Heart left ventricle (tissue), 16 donors: ENCODE results near the gene RBM20. TPM values are rescaled to one million over a fixed set of nuclear protein-coding genes. Genes with fewer than 3 reads are reported as not detected.
A peak's percentile ranks its signal among the peaks of the same experiment; 100 is the strongest.

Experiments used
- ATAC-seq, 4 donors: fragments of 200-7000 bp; cut with Tn5 transposase; one replicate each; pipeline ENCODE4 v1.9.1; 2020 to 2022; ENCODE audit warnings: moderate library complexity in 4 of 4, mild to moderate bottlenecking in 3 of 4, moderate number of reproducible peaks in 1 of 4
- DNase-seq, 5 donors: peaks; one replicate each; pipeline ENCODE4 v3.0.0-alpha.2; 2020
- H3K27ac ChIP-seq, 12 donors: fragments of 200-600 bp; sonication (generic) in 4 of 12; one replicate each; pipeline versions ENCODE4 v1.5.0 to v1.8.0; 2016 to 2022; ENCODE audit warnings: mild to moderate bottlenecking in 2 of 12
- H3K27me3 ChIP-seq, 9 donors: fragments of 200-600 bp; sonication (generic) in 2 of 9; one replicate each; pipeline versions ENCODE4 v1.5.1 to v1.8.0; 2016 to 2022; ENCODE audit warnings: mild to moderate bottlenecking in 3 of 9
- H3K36me3 ChIP-seq, 9 donors: fragments of 200-600 bp; sonication (generic) in 2 of 9; one replicate each; pipeline versions ENCODE4 v1.5.0 to v1.8.0; 2018 to 2022; ENCODE audit warnings: mild to moderate bottlenecking in 2 of 9
- H3K4me1 ChIP-seq, 12 donors: fragments of 200-600 bp; sonication (generic) in 4 of 12; one replicate each; pipeline versions ENCODE4 v1.5.0 to v1.8.0; 2016 to 2022; ENCODE audit warnings: mild to moderate bottlenecking in 3 of 12
- H3K4me3 ChIP-seq, 12 donors: fragments of 200-600 bp; sonication (generic) in 4 of 12; one replicate each; pipeline versions ENCODE4 v1.5.0 to v1.8.0; 2017 to 2022; ENCODE audit warnings: mild to moderate bottlenecking in 9 of 12, moderate library complexity in 4 of 12
- H3K9me3 ChIP-seq, 12 donors: fragments of 200-600 bp; sonication (generic) in 4 of 12; one replicate each; pipeline versions ENCODE4 v1.5.0 to v1.8.0; 2016 to 2022; ENCODE audit warnings: mild to moderate bottlenecking in 1 of 12
- CTCF ChIP-seq, 12 donors: fragments of 200-600 bp; sonication (generic) in 4 of 12; IDR thresholded peaks; one replicate each; pipeline versions ENCODE4 v1.5.0 to v1.8.0; 2018 to 2022; ENCODE audit warnings: antibody characterized with exemption in 12 of 12, mild to moderate bottlenecking in 5 of 12
- POLR2A ChIP-seq, 2 donors: fragments of 450-650 bp; IDR thresholded peaks; one replicate each; pipeline ENCODE4 v1.6.1; 2017; ENCODE audit warnings: antibody characterized with exemption in 2 of 2, mild to moderate bottlenecking in 2 of 2, moderate library complexity in 2 of 2
- whole genome bisulfite sequencing, 4 donors: extraction: QIAGEN DNeasy Blood & Tissue Kit in 2 of 4; methylation state at CpG; one replicate each; pipeline versions ENCODE4 v1.1.5 to v1.1.7; 2013 to 2018; 5-methylcytosine and 5-hydroxymethylcytosine counted together
- intact Hi-C, 10 donors: fragments of 100-400 bp; cut with DNase I; formaldehyde crosslinking; loops; one replicate each; pipeline versions ENCODE4 v1.11.1 to v1.14.2; 2022
- polyA plus RNA-seq, 2 donors: library from polyadenylated mRNA; stranded (reverse); fragments of 200-250 nt; gene quantifications; one replicate each; pipeline ENCODE4 v1.2.3, GENCODE V29; 2013
- total RNA-seq, 9 donors: library from RNA; depleted of rRNA in 2 of 9; stranded (reverse); fragments of >200 nt in 2 of 9; fragmentation: NEBNext Ultra II Directional in 3 of 9; extraction: Animal tissue kit (Norgen Biotek cat#: 25700) in 3 of 9; gene quantifications; one replicate each; pipeline versions ENCODE4 v1.1.0 to v1.2.4, GENCODE V29; 2016 to 2023
- donor health status: ischemic (EF 13 %, LVEDD 7.1; RV severe dilation, severe dysfunction).
- donor health status: healthy with polysubstance abuse.
- donor health status: DM: no; HTN: yes; CAD: no.
- donor health status: DM: no; HTN: no; CAD: no.
- donor health status: ischemic (EF 25% LVEDD 6.9; RV normal size, moderate dysfunction).
- donor health status: ischemic (EF 25% LVEDD 5.7; RV mildly dilated, moderate dysfunction).
- donor health status: healthy.
- donor health status: DM: yes; HTN: yes; CAD: no.
- donor health status: ischemic (EF 35%, LVEDD 5.7; RV mildly dilated, moderate dysfunction).
- donor health status: nonischemic (EF 11% LVEDD 7.7; RV severe dilation, severe dysfunction).
- donor health status: DM: yes; HTN: yes; CAD: no.
- donor health status: PGD.
- donor health status: ischemic (EF 29% LVEDD 5.4; RV normal size, mild dysfunction).
- donor health status: nonischemic (EF 23%, LVEDD 6.1; RV moderate dilation, normal function).

Gene RBM20
- total and polyA plus RNA-seq, 11 donors, result 29.9 to 152 (median 91.2) TPM

- H3K4me1 ChIP-seq, result peaks cover 0 to 45% (median 10%) of the 10 kb centered on the region in 12 donors
Observed at GRCh38 chr10:110853921-110854605, 209.9 kb downstream of the RBM20 start.

GRCh38 chr10:110857265-110858171 is 213.4 kb downstream of the RBM20 start:
- TF ChIP-seq CTCF (IDR thresholded peaks at IDR 0.05), result no peak
- TF ChIP-seq POLR2A (IDR thresholded peaks at IDR 0.05), result no peak
- H3K4me1 ChIP-seq, result peaks cover 0 to 69% (median 26%) of the 10 kb centered on the region in 12 donors
- no peaks in the 10 kb centered on the region for H3K36me3 ChIP-seq
- no peaks in the 10 kb centered on the region for H3K9me3 ChIP-seq
- intact Hi-C loops, result no loop called here
- H3K27ac ChIP-seq, result peak overlapping the region in 4 of 12 donors; percentile 2 to 99 (median 32)
- ATAC-seq (peak; percentile 16 to 72 (median 52)), DNase-seq (peak in 1 of 5 donors; percentile 42)
- 38 to 44% (median 42%) methylated on average over 12 of the region's 12 CpGs for WGBS, 4 donors
- no peaks in the 10 kb centered on the region for H3K27me3 ChIP-seq
- no peak overlapping the region for H3K4me3 ChIP-seq

More at GRCh38 chr10:110853921-110854605, 209.9 kb downstream of the RBM20 start:
- ATAC-seq (no peak), DNase-seq (no peak)
- no peaks in the 10 kb centered on the region for H3K9me3 ChIP-seq
- no peaks in the 10 kb centered on the region for H3K36me3 ChIP-seq
- peak overlapping the region in 1 of 12 donors; percentile 7 for H3K27ac ChIP-seq
- TF ChIP-seq POLR2A (IDR thresholded peaks at IDR 0.05) (no peak), CTCF (IDR thresholded peaks at IDR 0.05) (no peak)
- H3K4me3 ChIP-seq, result no peak overlapping the region
- intact Hi-C loops, result no loop called here
- H3K27me3 ChIP-seq, result no peaks in the 10 kb centered on the region

GRCh38 chr10:110858297-110858934 is 214.3 kb downstream of the RBM20 start:
- DNase-seq (no peak), ATAC-seq (peak in 2 of 4 donors; percentile 4 to 6)
- H3K4me1 ChIP-seq, result peaks cover 0 to 73% (median 26%) of the 10 kb centered on the region in 12 donors
- TF ChIP-seq CTCF (IDR thresholded peaks at IDR 0.05) (no peak), POLR2A (IDR thresholded peaks at IDR 0.05) (no peak)
- peak overlapping the region in 4 of 12 donors; percentile 25 to 99 (median 46) for H3K27ac ChIP-seq
- H3K27me3 ChIP-seq, result no peaks in the 10 kb centered on the region
- 26 to 48% (median 40%) methylated on average over 1 of the region's 1 CpG for WGBS, 4 donors
- no peaks in the 10 kb centered on the region for H3K36me3 ChIP-seq
- H3K9me3 ChIP-seq, result no peaks in the 10 kb centered on the region
- H3K4me3 ChIP-seq, result no peak overlapping the region
- intact Hi-C loops, result no loop called here
